ENCODE data around the gene ETS2. TPM values are rescaled to one million over a fixed set of nuclear protein-coding genes. Genes with fewer than 3 reads are reported as not detected.

ETS2 gene
- total and polyA plus RNA-seq, 4 donors: 25.8 to 35.6 (median 31.9) TPM

DNA sequence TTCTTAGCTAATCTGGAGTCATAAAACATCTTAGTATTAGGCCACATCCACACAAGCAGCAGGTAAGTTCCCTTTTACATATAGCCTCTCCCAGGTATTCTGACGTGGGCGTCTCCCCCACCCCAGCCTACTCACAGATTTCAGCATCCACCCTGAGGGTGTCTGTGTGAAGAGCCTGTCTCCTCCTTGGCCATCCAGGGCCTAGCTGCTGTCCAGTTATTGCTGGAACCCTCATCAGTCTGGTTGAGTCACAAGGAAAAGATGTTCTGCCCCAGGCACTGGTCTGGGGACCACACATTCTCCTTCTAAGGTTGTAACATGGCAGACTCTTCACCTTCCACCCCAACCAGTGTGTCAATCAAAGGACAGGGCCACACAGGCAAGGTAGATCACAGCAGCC, 57.6 kb downstream of the ETS2 start:
- no peaks in the 10 kb centered on the region for H3K27me3 ChIP-seq (ENCODE audit: control insufficient read depth, insufficient read depth, low read length)
- peaks cover 10% of the 10 kb centered on the region for H3K4me1 ChIP-seq (ENCODE audit: control insufficient read depth, insufficient read depth, low read length)
- H3K27ac ChIP-seq (ENCODE audit: low read depth, low read length): no peak overlapping the region
- no peak overlapping the region for H3K4me3 ChIP-seq (ENCODE audit: low read depth, low read length)
- no peak for DNase-seq (ENCODE audit: low read depth in 4 of 6, low spot score in 6 of 6)
- no peaks in the 10 kb centered on the region for H3K36me3 ChIP-seq (ENCODE audit: control insufficient read depth, insufficient read depth, low read length)
- 82% methylated on average over 2 of the region's 2 CpGs for WGBS (ENCODE audit: insufficient coverage)
- H3K9me3 ChIP-seq (ENCODE audit: control insufficient read depth, insufficient read depth, low read length): no peaks in the 10 kb centered on the region

DNA sequence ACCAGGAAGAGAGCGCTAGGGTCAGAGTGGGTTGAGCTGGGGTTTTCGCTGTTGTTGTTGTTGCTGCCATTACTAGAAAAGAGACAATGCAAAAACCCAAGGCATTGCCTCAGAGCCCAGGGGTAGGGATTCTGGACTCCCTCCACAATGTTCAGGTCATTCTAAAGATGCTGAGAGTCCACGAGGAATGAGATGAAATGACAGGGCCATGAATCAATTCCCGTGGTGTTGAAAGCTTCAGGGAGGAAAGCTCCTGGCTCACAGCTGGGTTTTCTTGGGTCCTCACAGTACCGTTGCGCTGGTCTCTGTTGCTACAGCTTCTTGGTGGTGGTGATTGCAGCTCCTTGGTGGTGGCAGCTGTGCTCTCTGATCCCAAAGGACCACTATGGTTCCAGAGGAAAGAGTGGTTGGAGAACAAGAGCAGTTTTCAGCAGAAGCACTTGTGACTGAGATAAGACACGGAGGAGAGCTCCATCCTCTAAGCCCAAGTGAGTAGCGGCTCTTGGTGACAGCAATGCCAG, 58.2 kb downstream of the ETS2 start:
- Histone ChIP-seq H3K27ac (ENCODE audit: low read depth, low read length) (no peak overlapping the region), H3K4me3 (ENCODE audit: low read depth, low read length) (no peak overlapping the region), H3K9me3 (ENCODE audit: control insufficient read depth, insufficient read depth, low read length) (no peaks in the 10 kb centered on the region), H3K36me3 (ENCODE audit: control insufficient read depth, insufficient read depth, low read length) (no peaks in the 10 kb centered on the region), H3K4me1 (ENCODE audit: control insufficient read depth, insufficient read depth, low read length) (peaks cover 10% of the 10 kb centered on the region), H3K27me3 (ENCODE audit: control insufficient read depth, insufficient read depth, low read length) (no peaks in the 10 kb centered on the region)
- WGBS (ENCODE audit: insufficient coverage): 89% methylated on average over 5 of the region's 8 CpGs
- DNase-seq (ENCODE audit: low read depth in 4 of 6, low spot score in 6 of 6): no peak

DNA sequence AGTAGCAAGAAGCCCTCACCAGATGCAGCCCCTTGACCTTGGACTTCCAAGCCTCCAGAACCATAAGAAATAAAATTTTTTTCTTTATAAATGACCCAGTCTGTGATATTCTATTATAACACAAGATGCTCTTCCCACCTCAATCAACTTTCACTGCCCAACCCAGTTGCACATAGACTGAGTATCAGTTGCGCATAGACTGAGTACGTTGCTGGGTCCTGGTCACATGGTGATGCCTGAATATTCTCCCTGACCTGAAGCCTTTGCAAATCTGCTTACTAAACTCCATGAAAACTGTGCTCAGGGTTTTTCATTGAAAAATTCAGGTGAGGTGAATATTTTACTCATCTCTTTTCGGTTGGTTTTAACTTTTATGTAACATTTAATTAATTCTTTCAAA, 59.2 kb downstream of the ETS2 start:
- peaks cover 10% of the 10 kb centered on the region for H3K4me1 ChIP-seq (ENCODE audit: control insufficient read depth, insufficient read depth, low read length)
- no peak for DNase-seq (ENCODE audit: low read depth in 4 of 6, low spot score in 6 of 6)
- H3K36me3 ChIP-seq (ENCODE audit: control insufficient read depth, insufficient read depth, low read length): no peaks in the 10 kb centered on the region
- no peak overlapping the region for H3K27ac ChIP-seq (ENCODE audit: low read depth, low read length)
- no CpG with 5 or more reads among the region's 3 CpGs for WGBS (ENCODE audit: insufficient coverage)
- no peaks in the 10 kb centered on the region for H3K27me3 ChIP-seq (ENCODE audit: control insufficient read depth, insufficient read depth, low read length)
- H3K4me3 ChIP-seq (ENCODE audit: low read depth, low read length): no peak overlapping the region
- H3K9me3 ChIP-seq (ENCODE audit: control insufficient read depth, insufficient read depth, low read length): no peaks in the 10 kb centered on the region

DNA sequence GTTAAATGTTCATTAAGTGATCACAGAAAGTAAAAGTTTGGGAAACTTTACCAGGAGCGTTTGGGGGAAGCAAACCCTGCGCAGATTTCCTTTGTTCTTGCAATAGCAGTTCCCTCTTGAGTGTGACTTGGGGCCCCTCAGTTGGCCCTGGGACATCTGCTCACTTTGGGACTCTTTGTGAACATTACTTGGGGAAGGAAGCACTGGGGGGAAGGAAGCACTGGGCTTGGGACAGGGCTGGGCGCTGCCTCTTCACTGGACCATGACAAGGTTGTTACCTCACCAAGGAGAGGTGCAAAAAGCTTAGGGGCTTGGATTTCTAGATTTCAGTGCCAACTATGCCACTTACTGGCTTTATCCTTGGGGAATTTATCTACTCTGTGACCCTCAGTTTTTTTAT, 63.5 kb downstream of the ETS2 start:
- Histone ChIP-seq H3K4me3 (ENCODE audit: low read depth, low read length) (no peak overlapping the region), H3K27me3 (ENCODE audit: control insufficient read depth, insufficient read depth, low read length) (no peaks in the 10 kb centered on the region), H3K4me1 (ENCODE audit: control insufficient read depth, insufficient read depth, low read length) (no peaks in the 10 kb centered on the region), H3K9me3 (ENCODE audit: control insufficient read depth, insufficient read depth, low read length) (no peaks in the 10 kb centered on the region), H3K27ac (ENCODE audit: low read depth, low read length) (no peak overlapping the region), H3K36me3 (ENCODE audit: control insufficient read depth, insufficient read depth, low read length) (no peaks in the 10 kb centered on the region)
- 89% methylated on average over 3 of the region's 3 CpGs for WGBS (ENCODE audit: insufficient coverage)
- DNase-seq (ENCODE audit: low read depth in 4 of 6, low spot score in 6 of 6): no peak

DNA sequence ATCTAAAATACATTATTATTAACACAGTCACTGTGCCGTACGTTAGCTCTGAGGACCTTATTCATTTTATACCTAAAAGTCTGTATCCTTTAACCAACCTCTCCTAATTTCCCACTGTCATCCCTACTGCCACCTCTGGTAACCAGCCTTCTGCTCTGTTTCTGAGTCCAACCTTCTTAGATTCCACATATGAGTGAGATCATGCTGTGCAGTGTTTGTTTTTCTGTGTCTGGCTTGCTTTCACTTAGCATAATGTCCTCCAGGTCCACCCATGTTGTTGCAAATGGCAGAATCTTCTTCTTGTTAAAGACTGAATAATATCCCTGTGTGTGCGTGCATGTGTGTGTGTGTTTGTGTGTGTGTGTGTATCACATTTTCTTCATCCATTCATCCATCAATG, 64.2 kb downstream of the ETS2 start:
- no peak overlapping the region for H3K4me3 ChIP-seq (ENCODE audit: low read depth, low read length)
- no peaks in the 10 kb centered on the region for H3K9me3 ChIP-seq (ENCODE audit: control insufficient read depth, insufficient read depth, low read length)
- DNase-seq (ENCODE audit: low read depth in 4 of 6, low spot score in 6 of 6): peak in 1 of 6 donors; percentile 27
- no peaks in the 10 kb centered on the region for H3K27me3 ChIP-seq (ENCODE audit: control insufficient read depth, insufficient read depth, low read length)
- no peaks in the 10 kb centered on the region for H3K4me1 ChIP-seq (ENCODE audit: control insufficient read depth, insufficient read depth, low read length)
- H3K36me3 ChIP-seq (ENCODE audit: control insufficient read depth, insufficient read depth, low read length): no peaks in the 10 kb centered on the region
- 44% methylated on average over 2 of the region's 3 CpGs for WGBS (ENCODE audit: insufficient coverage)
- no peak overlapping the region for H3K27ac ChIP-seq (ENCODE audit: low read depth, low read length)
